Natural killer cell (primary cell): ENCODE results near the gene ARMC8. TPM values are rescaled to one million over a fixed set of nuclear protein-coding genes. Genes with fewer than 3 reads are reported as not detected.
A peak's percentile ranks its signal among the peaks of the same experiment; 100 is the strongest.

Experiments
- ATAC-seq, 3 donors: fragments of 150-1000 bp in 2 of 3; fragments of 200-7000 bp in 1 of 3; cut with Tn5 transposase; 1 replicate in 1 of 3; 2 replicates in 2 of 3; pipeline ENCODE4 v1.10.0; 2021; ENCODE audit warnings: mild to moderate bottlenecking in 2 of 3, moderate library complexity in 2 of 3
- DNase-seq, 2 donors: peaks; one replicate each; pipeline versions ENCODE4 v3.0.0 to v3.0.0-alpha.2; 2013 to 2021; ENCODE audit warnings: mixed read lengths in 1 of 2
- H3K27ac ChIP-seq: one replicate; pipeline ENCODE4 v1.5.1; 2013; ENCODE audit warnings: mild to moderate bottlenecking, low read length
- H3K27me3 ChIP-seq: one replicate; pipeline ENCODE4 v1.6.1; 2013; ENCODE audit warnings: low read length; ENCODE audit not compliant: control insufficient read depth, insufficient read depth
- H3K36me3 ChIP-seq: one replicate; pipeline ENCODE4 v1.6.1; 2013; ENCODE audit warnings: low read length; ENCODE audit not compliant: control insufficient read depth, insufficient read depth
- H3K4me1 ChIP-seq: one replicate; pipeline ENCODE4 v1.6.1; 2013; ENCODE audit warnings: low read length; ENCODE audit not compliant: control insufficient read depth, insufficient read depth
- H3K4me3 ChIP-seq: one replicate; pipeline ENCODE4 v1.5.1; 2013; ENCODE audit warnings: low read length
- H3K9me3 ChIP-seq: one replicate; pipeline ENCODE4 v1.6.1; 2013; ENCODE audit warnings: low read length; ENCODE audit not compliant: control insufficient read depth, insufficient read depth
- H3K27ac Mint-ChIP-seq, 2 donors: one replicate each; pipeline ENCODE4 v1.8.0; 2022; ENCODE audit warnings: mild to moderate bottlenecking in 2 of 2, mixed read lengths in 2 of 2, moderate library complexity in 1 of 2
- H3K27me3 Mint-ChIP-seq, 2 donors: one replicate each; pipeline ENCODE4 v1.8.0; 2022; ENCODE audit warnings: low read depth in 2 of 2, mixed read lengths in 2 of 2
- H3K36me3 Mint-ChIP-seq: one replicate; pipeline ENCODE4 v1.8.0; 2022; ENCODE audit warnings: mixed read lengths
- H3K4me1 Mint-ChIP-seq, 2 donors: one replicate each; pipeline ENCODE4 v1.8.0; 2022; ENCODE audit warnings: mixed read lengths in 2 of 2
- H3K4me3 Mint-ChIP-seq: one replicate; pipeline ENCODE4 v1.8.0; 2022; ENCODE audit warnings: mild to moderate bottlenecking, moderate library complexity, mixed read lengths
- H3K9me3 Mint-ChIP-seq, 2 donors: one replicate each; pipeline ENCODE4 v1.8.0; 2022; ENCODE audit warnings: mixed read lengths in 2 of 2
- WGBS: methylation state at CpG from one replicate; pipeline ENCODE4 v1.1.7; 2013; ENCODE audit warnings: missing lambda C conversion rate; ENCODE audit not compliant: insufficient coverage; 5-methylcytosine and 5-hydroxymethylcytosine counted together
- intact Hi-C: fragments of 100-400 bp; cut with micrococcal nuclease; formaldehyde crosslinking; loops from one replicate; pipeline ENCODE4 v1.14.2; 2022
- total RNA-seq, 4 donors: library from RNA; stranded (reverse); fragments of 120-200 nt in 1 of 4; gene quantifications; one replicate each; pipeline versions ENCODE4 v1.2.3 to v1.2.4, GENCODE V29; 2013 to 2022
- TF ChIP-seq, protein P1 (sequence below): fragments of 200-600 bp; IDR thresholded peaks from one replicate; pipeline ENCODE4 v1.8.0; 2022; ENCODE audit warnings: antibody characterized with exemption

Gene ARMC8
- total RNA-seq, 3 donors from 2014 or later (not counting 1 experiment from before 2014, with no cell fraction given) = 75.4 to 93.5 (median 86.4) TPM

- no peak overlapping the region for H3K4me3 ChIP-seq
- WGBS = 100% methylated on average over 2 of the region's 2 CpGs
- intact Hi-C loops = no loop called here
- H3K27me3 Mint-ChIP-seq = no peaks in the 10 kb centered on the region
- TF ChIP-seq, protein P1, sequence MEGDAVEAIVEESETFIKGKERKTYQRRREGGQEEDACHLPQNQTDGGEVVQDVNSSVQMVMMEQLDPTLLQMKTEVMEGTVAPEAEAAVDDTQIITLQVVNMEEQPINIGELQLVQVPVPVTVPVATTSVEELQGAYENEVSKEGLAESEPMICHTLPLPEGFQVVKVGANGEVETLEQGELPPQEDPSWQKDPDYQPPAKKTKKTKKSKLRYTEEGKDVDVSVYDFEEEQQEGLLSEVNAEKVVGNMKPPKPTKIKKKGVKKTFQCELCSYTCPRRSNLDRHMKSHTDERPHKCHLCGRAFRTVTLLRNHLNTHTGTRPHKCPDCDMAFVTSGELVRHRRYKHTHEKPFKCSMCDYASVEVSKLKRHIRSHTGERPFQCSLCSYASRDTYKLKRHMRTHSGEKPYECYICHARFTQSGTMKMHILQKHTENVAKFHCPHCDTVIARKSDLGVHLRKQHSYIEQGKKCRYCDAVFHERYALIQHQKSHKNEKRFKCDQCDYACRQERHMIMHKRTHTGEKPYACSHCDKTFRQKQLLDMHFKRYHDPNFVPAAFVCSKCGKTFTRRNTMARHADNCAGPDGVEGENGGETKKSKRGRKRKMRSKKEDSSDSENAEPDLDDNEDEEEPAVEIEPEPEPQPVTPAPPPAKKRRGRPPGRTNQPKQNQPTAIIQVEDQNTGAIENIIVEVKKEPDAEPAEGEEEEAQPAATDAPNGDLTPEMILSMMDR = no peak
- no peak overlapping the region for H3K27ac Mint-ChIP-seq
- DNase-seq = no peak
- ATAC-seq = no peak
- H3K9me3 ChIP-seq = no peaks in the 10 kb centered on the region
- no peak overlapping the region for H3K4me3 Mint-ChIP-seq
- no peaks in the 10 kb centered on the region for H3K4me1 ChIP-seq
- no peak overlapping the region for H3K27ac ChIP-seq
- H3K36me3 Mint-ChIP-seq = peaks cover 21% of the 10 kb centered on the region
- no peaks in the 10 kb centered on the region for H3K27me3 ChIP-seq
- H3K4me1 Mint-ChIP-seq = peaks cover 5 to 8% of the 10 kb centered on the region in 2 donors
- peaks cover 58% of the 10 kb centered on the region for H3K36me3 ChIP-seq
- H3K9me3 Mint-ChIP-seq = no peaks in the 10 kb centered on the region
These were observed 22.0 kb upstream of the ARMC8 start for GRCh38 chr3:138165061-138165460.

DNA sequence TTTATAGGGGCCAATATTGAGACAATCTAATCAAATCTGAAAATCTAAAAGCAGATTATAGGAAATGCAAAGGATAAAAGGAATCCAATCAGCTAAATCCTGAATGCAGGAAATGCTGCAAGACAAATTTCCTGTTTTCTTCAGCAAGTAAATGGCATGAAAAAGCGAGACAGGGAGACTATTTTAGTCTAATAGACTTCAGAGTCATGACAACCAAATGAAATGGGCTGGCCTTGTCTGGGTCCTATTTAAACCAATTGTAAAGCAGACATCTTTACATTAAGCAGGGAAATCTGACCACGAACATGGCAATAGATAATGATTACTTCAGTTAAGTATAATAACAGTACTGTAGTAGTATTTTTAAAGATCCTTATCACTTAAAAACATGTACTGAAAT, 14.5 kb upstream of the ARMC8 start:
- TF ChIP-seq, protein P1 = no peak
- Mint-ChIP-seq H3K27ac (peak overlapping the region; percentile 38 to 83), H3K36me3 (peaks cover 8% of the 10 kb centered on the region), H3K27me3 (no peaks in the 10 kb centered on the region), H3K4me3 (peak overlapping the region; percentile 55), H3K9me3 (no peaks in the 10 kb centered on the region), H3K4me1 (peaks cover 25 to 27% of the 10 kb centered on the region in 2 donors)
- no peaks in the 10 kb centered on the region for H3K9me3 ChIP-seq
- 90% methylated on average over 1 of the region's 2 CpGs for WGBS
- peaks cover 15% of the 10 kb centered on the region for H3K36me3 ChIP-seq
- H3K27me3 ChIP-seq = no peaks in the 10 kb centered on the region
- H3K4me3 ChIP-seq = no peak overlapping the region
- no peak for DNase-seq
- intact Hi-C loops = no loop called here
- no peak for ATAC-seq
- no peak overlapping the region for H3K27ac ChIP-seq
- peaks cover 13% of the 10 kb centered on the region for H3K4me1 ChIP-seq

- peak overlapping the region; percentile 70 for H3K27ac ChIP-seq
- peaks cover 8% of the 10 kb centered on the region for H3K36me3 Mint-ChIP-seq
- peaks cover 5 to 10% of the 10 kb centered on the region in 2 donors for H3K27me3 Mint-ChIP-seq
- peak overlapping the region; percentile 83 to 88 for H3K27ac Mint-ChIP-seq
- H3K9me3 Mint-ChIP-seq = no peaks in the 10 kb centered on the region
- TF ChIP-seq, protein P1 = no peak
- ATAC-seq (no peak), DNase-seq (no peak)
- peak overlapping the region; percentile 96 for H3K4me3 Mint-ChIP-seq
- H3K9me3 ChIP-seq = no peaks in the 10 kb centered on the region
- H3K36me3 ChIP-seq = peaks cover 13% of the 10 kb centered on the region
- intact Hi-C loops = loop anchor here (1.0 kb wide), 1 partner anchor 13 kb away; the partner anchor contains the start of gene ARMC8
- H3K4me1 ChIP-seq = peaks cover 13% of the 10 kb centered on the region
- WGBS = 85% methylated on average over 12 of the region's 13 CpGs
- H3K4me1 Mint-ChIP-seq = peaks cover 25 to 27% of the 10 kb centered on the region in 2 donors
- peak overlapping the region; percentile 82 for H3K4me3 ChIP-seq
- no peaks in the 10 kb centered on the region for H3K27me3 ChIP-seq
These were observed 13.2 kb upstream of the ARMC8 start for GRCh38 chr3:138173769-138174420.
